ENCODE data around the gene RHOU. TPM values are rescaled to one million over a fixed set of nuclear protein-coding genes. Genes with fewer than 3 reads are reported as not detected.
"Not testable (repeated sequence)": the region's sequence is repeated elsewhere in the genome, so short reads cannot be mapped to it uniquely, and the experiment has no call there.

The RHOU gene
- total RNA-seq, result 0.26 and 0.53 TPM in 2 replicates

DNA sequence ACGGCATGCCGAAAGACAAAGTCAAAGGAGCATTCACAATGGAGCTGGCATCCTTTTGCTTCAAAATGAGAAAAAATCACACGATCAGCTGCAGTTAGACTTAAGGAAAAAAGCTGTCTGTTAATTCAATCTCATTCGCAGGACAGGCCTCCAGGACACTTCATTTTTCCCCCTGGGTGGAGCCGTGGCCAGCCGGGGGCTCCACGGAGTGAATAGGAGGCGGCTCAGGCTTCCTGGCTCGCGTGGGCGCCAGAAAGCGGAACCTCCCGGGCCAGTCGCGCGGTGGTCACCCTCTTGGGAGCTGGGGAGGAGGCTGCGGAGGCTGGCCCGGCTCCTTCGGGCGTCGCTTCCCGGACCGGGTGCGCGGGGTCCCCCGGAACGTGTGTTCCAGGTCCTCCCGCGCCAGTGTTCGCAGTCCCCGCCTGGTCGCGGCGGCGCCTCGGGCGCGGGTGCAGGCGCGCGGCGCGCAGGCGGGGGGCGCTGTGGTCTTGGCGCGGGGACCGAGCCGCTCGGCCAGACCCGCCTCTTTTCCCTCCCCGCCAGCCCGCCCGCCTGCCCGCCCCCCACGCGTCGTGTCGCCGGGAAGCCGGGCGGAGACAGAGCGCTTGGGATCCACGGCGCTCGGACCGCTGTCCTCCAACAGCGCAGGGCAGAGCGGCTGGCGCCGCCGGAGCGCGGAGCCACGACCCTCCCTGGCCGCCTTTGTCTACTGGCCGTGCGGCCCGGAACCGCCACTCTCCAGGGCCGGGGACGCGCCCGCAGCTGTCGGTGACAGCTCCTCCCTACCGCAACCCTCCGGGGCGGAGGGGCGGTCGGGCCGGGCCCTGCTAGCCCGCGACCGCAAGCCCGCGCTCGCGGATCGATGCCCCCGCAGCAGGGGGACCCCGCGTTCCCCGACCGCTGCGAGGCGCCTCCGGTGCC is at the start of gene RHOU:
RHOU (plus strand) TSS at position 599 of the 921 bp plus-strand sequence; CDS start at position 863, 264 bp downstream.
- peaks cover 23% of the 10 kb centered on the region for H3K27me3 ChIP-seq (ENCODE audit: control insufficient read depth, insufficient read depth, low read length)
- H3K4me3 ChIP-seq (ENCODE audit: low read depth, low read length), result peak within 1 kb of the TSS; percentile 40
- no peaks in the 10 kb centered on the region for H3K36me3 ChIP-seq (ENCODE audit: control insufficient read depth, insufficient read depth, low read length)
- FAIRE-seq, result no peak
- TF ChIP-seq, protein P1, sequence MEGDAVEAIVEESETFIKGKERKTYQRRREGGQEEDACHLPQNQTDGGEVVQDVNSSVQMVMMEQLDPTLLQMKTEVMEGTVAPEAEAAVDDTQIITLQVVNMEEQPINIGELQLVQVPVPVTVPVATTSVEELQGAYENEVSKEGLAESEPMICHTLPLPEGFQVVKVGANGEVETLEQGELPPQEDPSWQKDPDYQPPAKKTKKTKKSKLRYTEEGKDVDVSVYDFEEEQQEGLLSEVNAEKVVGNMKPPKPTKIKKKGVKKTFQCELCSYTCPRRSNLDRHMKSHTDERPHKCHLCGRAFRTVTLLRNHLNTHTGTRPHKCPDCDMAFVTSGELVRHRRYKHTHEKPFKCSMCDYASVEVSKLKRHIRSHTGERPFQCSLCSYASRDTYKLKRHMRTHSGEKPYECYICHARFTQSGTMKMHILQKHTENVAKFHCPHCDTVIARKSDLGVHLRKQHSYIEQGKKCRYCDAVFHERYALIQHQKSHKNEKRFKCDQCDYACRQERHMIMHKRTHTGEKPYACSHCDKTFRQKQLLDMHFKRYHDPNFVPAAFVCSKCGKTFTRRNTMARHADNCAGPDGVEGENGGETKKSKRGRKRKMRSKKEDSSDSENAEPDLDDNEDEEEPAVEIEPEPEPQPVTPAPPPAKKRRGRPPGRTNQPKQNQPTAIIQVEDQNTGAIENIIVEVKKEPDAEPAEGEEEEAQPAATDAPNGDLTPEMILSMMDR (IDR thresholded peaks at IDR 0.05; ENCODE audit: insufficient read depth, low read length, severe bottlenecking), result peak; percentile 16
- DNase-seq (ENCODE audit: low read depth), result no peak

GRCh38 chr1:228687587-228687986 is 47.7 kb upstream of the RHOU start:
- H3K4me3 ChIP-seq (ENCODE audit: low read depth, low read length), result no peak overlapping the region
- DNase-seq (ENCODE audit: low read depth) (no peak), FAIRE-seq (no peak)
- H3K36me3 ChIP-seq (ENCODE audit: control insufficient read depth, insufficient read depth, low read length), result no peaks in the 10 kb centered on the region
- TF ChIP-seq, protein P1 (IDR thresholded peaks at IDR 0.05; ENCODE audit: insufficient read depth, low read length, severe bottlenecking), result no peak
- H3K27me3 ChIP-seq (ENCODE audit: control insufficient read depth, insufficient read depth, low read length), result peaks cover 2% of the 10 kb centered on the region

- H3K27me3 ChIP-seq (ENCODE audit: control insufficient read depth, insufficient read depth, low read length), result peaks cover 2% of the 10 kb centered on the region
- TF ChIP-seq, protein P1 (IDR thresholded peaks at IDR 0.05; ENCODE audit: insufficient read depth, low read length, severe bottlenecking), result no peak
- DNase-seq (ENCODE audit: low read depth) (no peak), FAIRE-seq (no peak)
- H3K36me3 ChIP-seq (ENCODE audit: control insufficient read depth, insufficient read depth, low read length), result no peaks in the 10 kb centered on the region
- H3K4me3 ChIP-seq (ENCODE audit: low read depth, low read length), result no peak overlapping the region
These were observed 46.0 kb upstream of the RHOU start for GRCh38 chr1:228689255-228689654.

DNA sequence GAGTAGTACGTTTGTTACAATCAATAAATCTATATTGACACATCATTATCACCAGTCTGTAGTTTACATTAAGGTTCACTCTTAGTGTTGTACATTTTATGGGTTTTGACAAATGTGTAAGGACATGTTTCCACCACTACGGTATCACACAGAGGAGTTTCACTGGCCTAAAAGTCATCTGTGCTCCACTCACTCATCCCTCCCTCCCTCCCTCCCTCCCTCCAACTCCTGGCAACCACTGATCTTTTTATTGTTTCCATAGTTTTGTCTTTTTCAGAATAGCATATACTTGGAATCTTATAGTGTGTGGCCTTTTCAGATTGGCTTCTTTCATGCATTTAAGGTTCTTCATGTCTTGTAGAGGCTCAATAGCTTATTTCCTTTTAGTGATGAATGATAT is 44.1 kb upstream of the RHOU start:
- FAIRE-seq (no peak), DNase-seq (ENCODE audit: low read depth) (no peak)
- Histone ChIP-seq H3K4me3 (ENCODE audit: low read depth, low read length) (no peak overlapping the region), H3K36me3 (ENCODE audit: control insufficient read depth, insufficient read depth, low read length) (no peaks in the 10 kb centered on the region), H3K27me3 (ENCODE audit: control insufficient read depth, insufficient read depth, low read length) (peaks cover 2% of the 10 kb centered on the region)
- TF ChIP-seq, protein P1 (IDR thresholded peaks at IDR 0.05; ENCODE audit: insufficient read depth, low read length, severe bottlenecking), result no peak

DNA sequence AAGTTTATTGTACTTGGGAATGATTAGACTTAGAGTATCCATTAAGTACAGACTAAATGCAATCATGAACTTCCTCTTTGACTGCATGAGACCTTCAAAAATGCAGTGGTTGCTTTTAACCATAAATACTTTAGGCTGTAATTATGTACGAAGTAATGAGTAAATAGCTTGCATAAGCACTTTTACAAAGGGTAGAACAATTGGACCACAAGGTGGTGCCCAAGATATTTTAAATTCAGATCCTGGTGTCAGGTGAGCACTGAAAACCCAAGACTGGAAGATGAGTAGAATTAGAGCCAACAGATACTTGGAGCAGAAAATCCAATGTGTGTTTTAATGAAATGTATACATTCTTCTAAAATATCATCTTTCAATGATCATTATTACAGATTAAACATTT is 43.4 kb upstream of the RHOU start:
- FAIRE-seq (no peak), DNase-seq (ENCODE audit: low read depth) (peak; percentile 72)
- H3K27me3 ChIP-seq (ENCODE audit: control insufficient read depth, insufficient read depth, low read length), result peaks cover 2% of the 10 kb centered on the region
- H3K4me3 ChIP-seq (ENCODE audit: low read depth, low read length), result no peak overlapping the region
- TF ChIP-seq, protein P1 (IDR thresholded peaks at IDR 0.05; ENCODE audit: insufficient read depth, low read length, severe bottlenecking), result peak; percentile 32
- no peaks in the 10 kb centered on the region for H3K36me3 ChIP-seq (ENCODE audit: control insufficient read depth, insufficient read depth, low read length)

- FAIRE-seq; H3K27me3 ChIP-seq (ENCODE audit: control insufficient read depth, insufficient read depth, low read length); H3K36me3 ChIP-seq (ENCODE audit: control insufficient read depth, insufficient read depth, low read length); DNase-seq (ENCODE audit: low read depth); H3K4me3 ChIP-seq (ENCODE audit: low read depth, low read length): not testable (repeated sequence)
These were observed 40.8 kb upstream of the RHOU start for GRCh38 chr1:228694447-228694846.

Measured in bronchial epithelial cell (primary cell).